AG10803 (cell line): ENCODE results near the gene ADCY4.

ENCODE experiments used
- DNase-seq: peaks from one replicate; pipeline ENCODE4 v3.0.0; 2010; ENCODE audit warnings: low read depth
- H3K4me3 ChIP-seq: 2 replicates; pipeline ENCODE4 v1.5.1; 2011; ENCODE audit warnings: mild to moderate bottlenecking, low read length, control low read depth
- TF ChIP-seq, protein P1 (sequence below): conservative IDR thresholded peaks from 2 replicates; pipeline ENCODE4 v1.5.1; 2011; ENCODE audit warnings: mild to moderate bottlenecking, low read length, control low read depth, inconsistent platforms

The ADCY4 gene

GRCh38 chr14:24369907-24370687, 35.2 kb upstream of the ADCY4 start:
- TF ChIP-seq, protein P1, sequence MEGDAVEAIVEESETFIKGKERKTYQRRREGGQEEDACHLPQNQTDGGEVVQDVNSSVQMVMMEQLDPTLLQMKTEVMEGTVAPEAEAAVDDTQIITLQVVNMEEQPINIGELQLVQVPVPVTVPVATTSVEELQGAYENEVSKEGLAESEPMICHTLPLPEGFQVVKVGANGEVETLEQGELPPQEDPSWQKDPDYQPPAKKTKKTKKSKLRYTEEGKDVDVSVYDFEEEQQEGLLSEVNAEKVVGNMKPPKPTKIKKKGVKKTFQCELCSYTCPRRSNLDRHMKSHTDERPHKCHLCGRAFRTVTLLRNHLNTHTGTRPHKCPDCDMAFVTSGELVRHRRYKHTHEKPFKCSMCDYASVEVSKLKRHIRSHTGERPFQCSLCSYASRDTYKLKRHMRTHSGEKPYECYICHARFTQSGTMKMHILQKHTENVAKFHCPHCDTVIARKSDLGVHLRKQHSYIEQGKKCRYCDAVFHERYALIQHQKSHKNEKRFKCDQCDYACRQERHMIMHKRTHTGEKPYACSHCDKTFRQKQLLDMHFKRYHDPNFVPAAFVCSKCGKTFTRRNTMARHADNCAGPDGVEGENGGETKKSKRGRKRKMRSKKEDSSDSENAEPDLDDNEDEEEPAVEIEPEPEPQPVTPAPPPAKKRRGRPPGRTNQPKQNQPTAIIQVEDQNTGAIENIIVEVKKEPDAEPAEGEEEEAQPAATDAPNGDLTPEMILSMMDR = no peak
- peak overlapping the region; percentile 88 for H3K4me3 ChIP-seq
- DNase-seq = no peak

GRCh38 chr14:24369463-24369862, 34.6 kb upstream of the ADCY4 start:
- TF ChIP-seq, protein P1 = no peak
- H3K4me3 ChIP-seq = peak overlapping the region; percentile 88
- no peak for DNase-seq

- TF ChIP-seq, protein P1 = no peak
- peak overlapping the region; percentile 88 for H3K4me3 ChIP-seq
- DNase-seq = peak; percentile 95
Observed at GRCh38 chr14:24368562-24369252, 33.8 kb upstream of the ADCY4 start.

DNA sequence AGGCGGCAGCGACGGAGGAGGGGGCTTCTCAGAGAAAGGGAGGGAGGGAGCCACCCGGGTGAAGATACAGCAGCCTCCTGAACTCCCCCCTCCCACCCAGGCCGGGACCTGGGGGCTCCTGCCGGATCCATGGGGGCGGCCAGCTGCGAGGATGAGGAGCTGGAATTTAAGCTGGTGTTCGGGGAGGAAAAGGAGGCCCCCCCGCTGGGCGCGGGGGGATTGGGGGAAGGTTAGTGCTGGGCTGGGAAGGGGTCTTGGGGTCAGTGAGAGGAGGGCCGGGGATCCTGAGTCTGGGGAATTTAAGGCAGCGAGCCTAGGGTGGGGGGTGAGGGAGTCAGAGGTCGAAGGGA, 33.3 kb upstream of the ADCY4 start:
- peak overlapping the region; percentile 88 for H3K4me3 ChIP-seq
- no peak for DNase-seq
- TF ChIP-seq, protein P1 = no peak

DNA sequence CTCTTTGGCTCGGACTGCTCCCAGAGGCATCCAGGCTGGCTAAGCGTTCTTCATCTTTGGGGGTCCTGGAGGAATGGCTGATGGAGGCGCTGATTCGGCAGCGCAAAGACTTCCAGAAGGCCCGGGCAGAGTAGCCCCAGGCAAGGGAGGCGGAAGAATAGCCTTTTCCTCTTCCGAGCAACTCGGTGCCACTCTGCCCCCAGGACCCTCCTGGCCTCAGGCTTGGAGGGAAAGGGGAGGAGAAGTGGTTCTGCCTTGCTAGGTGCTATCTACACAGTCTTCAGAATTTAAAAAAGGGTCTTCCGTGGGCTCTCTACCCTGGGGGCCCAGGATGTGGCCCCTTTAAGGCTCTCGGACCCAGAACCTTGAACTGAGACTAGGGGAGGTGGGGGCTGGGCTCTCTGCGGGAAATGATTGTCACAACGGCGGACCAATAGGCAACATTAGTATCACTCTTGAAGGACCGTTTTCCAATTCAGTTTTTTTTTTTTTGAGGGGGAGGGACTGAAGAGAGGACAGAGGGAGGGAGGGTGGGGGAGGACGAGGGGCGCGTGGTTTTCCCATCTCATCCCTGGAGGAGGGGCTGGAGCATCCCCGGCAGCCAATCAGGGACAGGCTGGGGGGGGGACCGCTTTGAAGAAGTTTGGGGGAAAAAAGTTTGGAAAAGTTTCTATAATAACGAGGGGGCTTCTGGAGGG, 32.8 kb upstream of the ADCY4 start, which contains the start of gene NFATC4:
NFATC4 (plus strand) TSS at position 671 of the 698 bp plus-strand sequence. CDS start 157 bp downstream, outside the sequence.
- DNase-seq = peak; percentile 98
- H3K4me3 ChIP-seq = peak within 1 kb of the TSS; percentile 88
- TF ChIP-seq, protein P1 = no peak

DNA sequence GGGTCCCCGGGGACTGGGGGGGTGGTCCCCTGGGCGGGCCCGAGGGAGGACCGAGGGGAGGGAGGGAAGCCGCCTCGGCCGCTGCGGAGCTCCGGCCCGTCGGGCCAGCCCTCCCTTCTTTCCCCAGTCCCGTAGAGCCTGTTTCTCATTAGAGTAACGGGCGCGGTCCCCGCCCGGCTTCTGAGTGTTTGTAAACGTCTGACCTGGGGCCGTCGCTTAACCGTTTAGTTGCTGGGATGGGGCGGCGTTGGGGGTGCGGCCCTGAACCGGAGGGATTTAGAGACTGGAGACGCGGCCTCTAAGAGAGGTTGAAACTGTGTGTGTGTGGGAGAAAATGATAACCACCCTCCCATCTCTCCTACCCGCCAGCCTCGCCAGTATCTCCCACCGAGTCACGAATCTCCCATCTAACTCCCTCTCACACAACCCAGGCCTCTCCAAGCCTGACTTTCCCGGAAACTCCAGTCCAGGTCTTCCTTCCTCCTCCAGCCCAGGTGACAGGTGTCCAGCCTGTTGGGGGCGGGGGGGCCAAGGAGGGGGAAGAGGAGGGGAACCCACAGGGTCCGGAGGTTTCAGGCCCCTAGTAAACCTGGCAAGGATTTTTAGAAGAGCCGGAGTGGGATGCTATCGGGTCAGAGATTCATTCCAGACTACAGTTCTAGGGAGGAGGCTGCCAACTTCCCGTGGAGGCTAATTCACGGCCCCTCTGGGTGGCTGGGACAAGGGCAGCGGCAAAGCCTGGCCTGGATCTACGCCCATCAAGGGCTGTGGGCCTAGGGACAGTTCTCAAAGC, 32.0 kb upstream of the ADCY4 start:
- peak overlapping the region; percentile 71 for H3K4me3 ChIP-seq
- peak; percentile 99 for DNase-seq
- TF ChIP-seq, protein P1 = no peak
